Karpas-422 (cell line): ENCODE measurements around the gene CCDC88B. TPM values are rescaled to one million over a fixed set of nuclear protein-coding genes. Genes with fewer than 3 reads are reported as not detected.
"Not testable (repeated sequence)": the region's sequence is repeated elsewhere in the genome, so short reads cannot be mapped to it uniquely, and the experiment has no call there.

ENCODE experiments used
- DNase-seq: peaks from one replicate; pipeline ENCODE4 v3.0.0-alpha.2; 2015
- H2AFZ ChIP-seq: fragments of 200-600 bp; sonication (generic); 2 replicates; pipeline ENCODE4 v1.6.1; 2014; ENCODE audit warnings: antibody characterized with exemption, low read length, mixed read lengths
- H3K27ac ChIP-seq: fragments of 200-600 bp; sonication (generic); 2 replicates; pipeline ENCODE4 v1.5.1; 2014; ENCODE audit warnings: mild to moderate bottlenecking, low read length, moderate library complexity
- H3K27me3 ChIP-seq: fragments of 200-600 bp; sonication (generic); 2 replicates; pipeline ENCODE4 v1.6.1; 2014; ENCODE audit warnings: low read length, mixed read lengths
- H3K36me3 ChIP-seq: fragments of 200-600 bp; sonication (generic); 2 replicates; pipeline ENCODE4 v1.6.1; 2014; ENCODE audit warnings: low read length, mixed read lengths; ENCODE audit not compliant: insufficient read depth
- H3K4me1 ChIP-seq: fragments of 200-600 bp; sonication (generic); 2 replicates; pipeline ENCODE4 v1.6.1; 2014; ENCODE audit warnings: mild to moderate bottlenecking, low read length, mixed read lengths
- H3K4me2 ChIP-seq: fragments of 200-600 bp; sonication (generic); 2 replicates; pipeline ENCODE4 v1.6.1; 2014; ENCODE audit warnings: low read length, low read depth, mild to moderate bottlenecking; ENCODE audit not compliant: poor library complexity, severe bottlenecking
- H3K4me3 ChIP-seq: fragments of 200-600 bp; sonication (generic); 2 replicates; pipeline ENCODE4 v1.5.1; 2014; ENCODE audit warnings: mild to moderate bottlenecking, antibody characterized with exemption, low read length, mixed read lengths
- H3K79me2 ChIP-seq: fragments of 200-600 bp; sonication (generic); 2 replicates; pipeline ENCODE4 v1.6.1; 2014; ENCODE audit warnings: mild to moderate bottlenecking, low read length, mixed read lengths
- H3K9ac ChIP-seq: fragments of 200-600 bp; sonication (generic); 2 replicates; pipeline ENCODE4 v1.6.0; 2014; ENCODE audit warnings: low read length
- H3K9me2 ChIP-seq: fragments of 200-600 bp; sonication (generic), shearing (Covaris generic); replicated peaks from 2 replicates; pipeline ENCODE4 v1.6.0; 2014; ENCODE audit warnings: mild to moderate bottlenecking, low read length, moderate library complexity; ENCODE audit not compliant: insufficient read depth
- H3K9me3 ChIP-seq: fragments of 300-700, 200-600 bp; sonication (generic); 2 replicates; pipeline ENCODE4 v1.6.1; 2014; ENCODE audit warnings: low read length, mixed read lengths
- H4K20me1 ChIP-seq: fragments of 200-600 bp; sonication (generic); 2 replicates; pipeline ENCODE4 v1.6.1; 2014; ENCODE audit warnings: mild to moderate bottlenecking, antibody characterized with exemption, low read length, low read depth; ENCODE audit not compliant: insufficient read depth
- total RNA-seq: library from RNA; depleted of rRNA; stranded (reverse); fragments of >200 nt; shearing (Covaris generic); gene quantifications from 2 replicates; pipeline ENCODE4 v1.2.3, GENCODE V29; 2014; ENCODE audit warnings: low replicate concordance

Gene CCDC88B
- total RNA-seq, 1 experiment from 2014 or later, result 34.9 TPM

GRCh38 chr11:64323984-64324383 lies 16.0 kb upstream of the CCDC88B start:
- not testable (repeated sequence) for H3K4me3 ChIP-seq, H4K20me1 ChIP-seq, H3K9ac ChIP-seq, H3K4me2 ChIP-seq, H2AFZ ChIP-seq, H3K27me3 ChIP-seq, H3K4me1 ChIP-seq, H3K79me2 ChIP-seq, H3K36me3 ChIP-seq, DNase-seq, H3K9me3 ChIP-seq, H3K9me2 ChIP-seq, H3K27ac ChIP-seq

GRCh38 chr11:64324692-64325469 lies 15.1 kb upstream of the CCDC88B start:
- no peaks in the 10 kb centered on the region for H4K20me1 ChIP-seq
- no peaks in the 10 kb centered on the region for H3K9me3 ChIP-seq
- no peak overlapping the region for H3K4me2 ChIP-seq
- no peak overlapping the region for H3K27ac ChIP-seq
- H3K27me3 ChIP-seq, result no peaks in the 10 kb centered on the region
- H3K4me1 ChIP-seq, result no peaks in the 10 kb centered on the region
- H2AFZ ChIP-seq, result no peak overlapping the region
- H3K4me3 ChIP-seq, result no peak overlapping the region
- no peaks in the 10 kb centered on the region for H3K9me2 ChIP-seq
- H3K36me3 ChIP-seq, result peaks cover 6% of the 10 kb centered on the region; the same call in 1 of the 2 replicates
- H3K9ac ChIP-seq, result no peak overlapping the region
- DNase-seq, result no peak
- no peaks in the 10 kb centered on the region for H3K79me2 ChIP-seq

- Histone ChIP-seq H4K20me1 (peaks cover 3% of the 10 kb centered on the region; the same call in 1 of the 2 replicates), H3K27ac (no peak overlapping the region)
Measured at GRCh38 chr11:64327375-64327774, 12.6 kb upstream of the CCDC88B start.

GRCh38 chr11:64327993-64328392 lies 12.0 kb upstream of the CCDC88B start:
- Histone ChIP-seq H3K27me3 (no peaks in the 10 kb centered on the region), H2AFZ (no peak overlapping the region), H3K4me3 (no peak overlapping the region), H3K9me3 (no peaks in the 10 kb centered on the region), H3K27ac (no peak overlapping the region), H3K36me3 (no peaks in the 10 kb centered on the region), H3K9ac (no peak overlapping the region), H3K4me1 (peaks cover 13% of the 10 kb centered on the region), H3K79me2 (no peaks in the 10 kb centered on the region), H3K9me2 (no peaks in the 10 kb centered on the region), H4K20me1 (peaks cover 3% of the 10 kb centered on the region; the same call in 1 of the 2 replicates), H3K4me2 (no peak overlapping the region)
- DNase-seq, result no peak

More at GRCh38 chr11:64327375-64327774, 12.6 kb upstream of the CCDC88B start:
- H3K27me3 ChIP-seq, result no peaks in the 10 kb centered on the region
- H2AFZ ChIP-seq, result no peak overlapping the region
- H3K4me1 ChIP-seq, result peaks cover 11% of the 10 kb centered on the region
- no peak overlapping the region for H3K4me3 ChIP-seq
- no peak overlapping the region for H3K9ac ChIP-seq
- no peaks in the 10 kb centered on the region for H3K36me3 ChIP-seq
- no peak for DNase-seq
- H3K79me2 ChIP-seq, result no peaks in the 10 kb centered on the region
- H3K9me2 ChIP-seq, result no peaks in the 10 kb centered on the region
- H3K4me2 ChIP-seq, result no peak overlapping the region
- no peaks in the 10 kb centered on the region for H3K9me3 ChIP-seq

GRCh38 chr11:64330888-64331287 lies 9.1 kb upstream of the CCDC88B start:
- Histone ChIP-seq H3K79me2 (no peaks in the 10 kb centered on the region), H3K4me3 (no peak overlapping the region), H4K20me1 (peaks cover 3% of the 10 kb centered on the region; the same call in 1 of the 2 replicates), H3K9me3 (no peaks in the 10 kb centered on the region), H3K36me3 (no peaks in the 10 kb centered on the region), H3K4me2 (no peak overlapping the region), H3K9ac (no peak overlapping the region), H3K4me1 (peaks cover 25% of the 10 kb centered on the region), H3K27ac (no peak overlapping the region), H2AFZ (no peak overlapping the region), H3K9me2 (no peaks in the 10 kb centered on the region), H3K27me3 (no peaks in the 10 kb centered on the region)
- no peak for DNase-seq

- peak; percentile 90 for DNase-seq
- no peaks in the 10 kb centered on the region for H3K27me3 ChIP-seq
- H3K36me3 ChIP-seq, result no peaks in the 10 kb centered on the region
- H2AFZ ChIP-seq, result no peak overlapping the region
- no peaks in the 10 kb centered on the region for H3K79me2 ChIP-seq
- H3K9me3 ChIP-seq, result no peaks in the 10 kb centered on the region
- H3K4me3 ChIP-seq, result no peak overlapping the region
- H3K27ac ChIP-seq, result 0 out of 2 replicates have a peak overlapping the region, but pooled peaks have one; percentile 11
- peak overlapping the region; percentile 44; the same call in 1 of the 2 replicates for H3K9ac ChIP-seq
- H3K4me1 ChIP-seq, result peaks cover 33% of the 10 kb centered on the region
- peaks cover 3% of the 10 kb centered on the region; the same call in 1 of the 2 replicates for H4K20me1 ChIP-seq
- peak overlapping the region; percentile 30 for H3K4me2 ChIP-seq
- H3K9me2 ChIP-seq, result no peaks in the 10 kb centered on the region
Measured at GRCh38 chr11:64331569-64332371, 8.2 kb upstream of the CCDC88B start.

- H3K4me3 ChIP-seq, result no peak overlapping the region
- H3K79me2 ChIP-seq, result peaks cover 12% of the 10 kb centered on the region; the same call in 1 of the 2 replicates
- peaks cover 3% of the 10 kb centered on the region; the same call in 1 of the 2 replicates for H4K20me1 ChIP-seq
- no peaks in the 10 kb centered on the region for H3K9me2 ChIP-seq
- H3K36me3 ChIP-seq, result peaks cover 11% of the 10 kb centered on the region; the same call in 1 of the 2 replicates
- H2AFZ ChIP-seq, result no peak overlapping the region
- no peak overlapping the region for H3K27ac ChIP-seq
- peaks cover 42% of the 10 kb centered on the region for H3K4me1 ChIP-seq
- H3K4me2 ChIP-seq, result no peak overlapping the region
- no peak for DNase-seq
- H3K9me3 ChIP-seq, result no peaks in the 10 kb centered on the region
- no peak overlapping the region for H3K9ac ChIP-seq
- no peaks in the 10 kb centered on the region for H3K27me3 ChIP-seq
Measured at GRCh38 chr11:64333556-64333955, 6.4 kb upstream of the CCDC88B start.
